H9 (cell line): Measurements from ENCODE around the gene MYH11. TPM values are rescaled to one million over a fixed set of nuclear protein-coding genes. Genes with fewer than 3 reads are reported as not detected.

Experiments
- DNase-seq: peaks from one replicate; pipeline ENCODE4 v3.0.0-alpha.2; 2017
- H2AFZ ChIP-seq: one replicate; pipeline ENCODE4 v1.6.1; 2013; ENCODE audit warnings: mild to moderate bottlenecking, low read length, control low read depth, moderate library complexity
- H2AK5ac ChIP-seq: 2 replicates; pipeline ENCODE4 v1.6.1; 2013; ENCODE audit warnings: low read length, control low read depth, mixed read lengths; ENCODE audit not compliant: insufficient read length
- H2BK120ac ChIP-seq: one replicate; pipeline ENCODE4 v1.6.1; 2013; ENCODE audit warnings: low read depth, mild to moderate bottlenecking, low read length, control low read depth, inconsistent platforms; ENCODE audit not compliant: poor library complexity, severe bottlenecking
- H2BK12ac ChIP-seq: 2 replicates; pipeline ENCODE4 v1.6.1; 2013; ENCODE audit warnings: low read length, control low read depth, mixed read lengths, low read depth; ENCODE audit not compliant: insufficient read length
- H2BK15ac ChIP-seq: 2 replicates; pipeline ENCODE4 v1.6.1; 2013; ENCODE audit warnings: low read depth, low read length, control low read depth
- H2BK20ac ChIP-seq: one replicate; pipeline ENCODE4 v1.6.1; 2013; ENCODE audit warnings: low read depth, mild to moderate bottlenecking, low read length, control low read depth, inconsistent platforms; ENCODE audit not compliant: poor library complexity, severe bottlenecking
- H2BK5ac ChIP-seq: 2 replicates; pipeline ENCODE4 v1.6.1; 2013; ENCODE audit warnings: low read length, control low read depth, mixed read lengths; ENCODE audit not compliant: insufficient read length
- H3K14ac ChIP-seq: 2 replicates; pipeline ENCODE4 v1.6.1; 2013; ENCODE audit warnings: low read length, control low read depth; ENCODE audit not compliant: insufficient read depth
- H3K18ac ChIP-seq: 2 replicates; pipeline ENCODE4 v1.6.1; 2013; ENCODE audit warnings: low read depth, mild to moderate bottlenecking, mixed read lengths, low read length, control low read depth; ENCODE audit not compliant: insufficient read length
- H3K23ac ChIP-seq: 2 replicates; pipeline ENCODE4 v1.6.1; 2013; ENCODE audit warnings: low read length, control low read depth, mixed read lengths, low read depth; ENCODE audit not compliant: insufficient read length
- H3K23me2 ChIP-seq: 2 replicates; pipeline ENCODE4 v1.6.1; 2013; ENCODE audit warnings: low read depth, mild to moderate bottlenecking, mixed read lengths, low read length, control low read depth; ENCODE audit not compliant: insufficient read length, poor library complexity, severe bottlenecking
- H3K27ac ChIP-seq: 2 replicates; pipeline ENCODE4 v1.5.1; 2013; ENCODE audit warnings: low read length, control low read depth, mixed read lengths, low read depth; ENCODE audit not compliant: insufficient read length
- H3K27me3 ChIP-seq: 2 replicates; pipeline ENCODE4 v1.6.1; 2013; ENCODE audit warnings: low read length, control low read depth, inconsistent platforms; ENCODE audit not compliant: insufficient read depth
- H3K4ac ChIP-seq: 2 replicates; pipeline ENCODE4 v1.6.1; 2013; ENCODE audit warnings: low read depth, mild to moderate bottlenecking, control low read depth, inconsistent platforms, low read length, moderate library complexity
- H3K4me1 ChIP-seq: 2 replicates; pipeline ENCODE4 v1.6.1; 2013; ENCODE audit warnings: low read length, control low read depth, inconsistent platforms; ENCODE audit not compliant: insufficient read depth
- H3K4me2 ChIP-seq: 2 replicates; pipeline ENCODE4 v1.6.1; 2013; ENCODE audit warnings: low read length, control low read depth, mixed read lengths; ENCODE audit not compliant: insufficient read length, insufficient read depth
- H3K56ac ChIP-seq: 2 replicates; pipeline ENCODE4 v1.6.1; 2013; ENCODE audit warnings: low read depth, mild to moderate bottlenecking, mixed read lengths, low read length, control low read depth; ENCODE audit not compliant: insufficient read length
- H3K79me1 ChIP-seq: 2 replicates; pipeline ENCODE4 v1.6.1; 2013; ENCODE audit warnings: low read depth, mild to moderate bottlenecking, moderate library complexity, low read length, control low read depth, inconsistent platforms; ENCODE audit not compliant: insufficient read depth, poor library complexity, severe bottlenecking
- H3K79me2 ChIP-seq: 2 replicates; pipeline ENCODE4 v1.6.1; 2013; ENCODE audit warnings: low read length, control low read depth, inconsistent platforms; ENCODE audit not compliant: insufficient read depth
- H3K9ac ChIP-seq: 2 replicates; pipeline ENCODE4 v1.6.1; 2013; ENCODE audit warnings: low read length, control low read depth, mixed read lengths; ENCODE audit not compliant: insufficient read length; ENCODE audit errors: extremely low read depth
- H3K9me3 ChIP-seq: one replicate; pipeline ENCODE4 v1.6.1; 2013; ENCODE audit warnings: low read depth, low read length, inconsistent platforms; ENCODE audit not compliant: control insufficient read depth
- H3T11ph ChIP-seq: one replicate; pipeline ENCODE4 v1.6.1; 2013; ENCODE audit warnings: mild to moderate bottlenecking, low read length, control low read depth, inconsistent platforms
- H4K20me1 ChIP-seq: one replicate; pipeline ENCODE4 v1.6.1; 2013; ENCODE audit not compliant: control insufficient read depth, insufficient read length, insufficient read depth
- H4K5ac ChIP-seq: 2 replicates; pipeline ENCODE4 v1.6.1; 2013; ENCODE audit warnings: low read depth, mild to moderate bottlenecking, mixed read lengths, low read length, control low read depth; ENCODE audit not compliant: insufficient read length
- H4K8ac ChIP-seq: replicated peaks from 2 replicates; pipeline ENCODE4 v1.6.1; 2013; ENCODE audit warnings: low read length, control low read depth, mixed read lengths, low read depth; ENCODE audit not compliant: insufficient read length
- H4K91ac ChIP-seq: 2 replicates; pipeline ENCODE4 v1.6.1; 2013; ENCODE audit warnings: low read depth, mild to moderate bottlenecking, moderate library complexity, mixed read lengths, low read length, control low read depth; ENCODE audit not compliant: insufficient read length
- H3K27ac Mint-ChIP-seq, 3 experiments: 2 replicates in 2 of 3; 3 replicates in 1 of 3; pipeline ENCODE4 v1.8.0; 2020 to 2021; ENCODE audit warnings: mixed read lengths in 3 of 3, mild to moderate bottlenecking in 1 of 3, moderate library complexity in 1 of 3
- H3K27me3 Mint-ChIP-seq: 2 replicates; pipeline ENCODE4 v1.8.0; 2021; ENCODE audit warnings: low read depth, mild to moderate bottlenecking, moderate library complexity, mixed read lengths
- H3K36me3 Mint-ChIP-seq, 3 experiments: 2 replicates in 2 of 3; 3 replicates in 1 of 3; pipeline ENCODE4 v1.8.0; 2020 to 2021; ENCODE audit warnings: low read depth in 3 of 3, mixed read lengths in 3 of 3; ENCODE audit not compliant: insufficient read depth in 1 of 3
- H3K4me1 Mint-ChIP-seq, 2 experiments: 2 replicates each; pipeline ENCODE4 v1.8.0; 2020; ENCODE audit warnings: mixed read lengths in 2 of 2
- H3K4me3 Mint-ChIP-seq, 2 experiments: 2 replicates in 1 of 2; 3 replicates in 1 of 2; pipeline ENCODE4 v1.8.0; 2020 to 2021; ENCODE audit warnings: mild to moderate bottlenecking in 2 of 2, mixed read lengths in 2 of 2, moderate library complexity in 1 of 2
- H3K9me3 Mint-ChIP-seq, 2 experiments: 2 replicates in 1 of 2; 3 replicates in 1 of 2; pipeline ENCODE4 v1.8.0; 2020; ENCODE audit warnings: mild to moderate bottlenecking in 2 of 2, mixed read lengths in 2 of 2, moderate library complexity in 1 of 2
- WGBS: extraction: QIAGEN DNeasy Blood & Tissue Kit; methylation state at CpG from one replicate; pipeline ENCODE4 v1.1.7; 2013; ENCODE audit warnings: missing lambda C conversion rate, low lambda C conversion rate, mixed read lengths; ENCODE audit not compliant: insufficient read length; ENCODE audit errors: extremely low coverage; 5-methylcytosine and 5-hydroxymethylcytosine counted together
- total RNA-seq: library from RNA; stranded (reverse); gene quantifications from 2 replicates; pipeline ENCODE4 v1.2.1, GENCODE V29; 2021
- TF ChIP-seq, protein P1 (sequence below): fragments of 200-600 bp; sonication (generic); conservative IDR thresholded peaks from 3 replicates; pipeline ENCODE4 v1.8.0; 2021; ENCODE audit warnings: antibody characterized with exemption, mild to moderate bottlenecking

Gene MYH11
- total RNA-seq, 1 experiment from 2014 or later: 0.42 TPM

GRCh38 chr16:15742716-15743115, 114.1 kb downstream of the MYH11 start:
- peaks cover 2 to 15% of the 10 kb centered on the region in 2 experiments; a peak in 3 of 4 replicates for H3K4me1 Mint-ChIP-seq
- Histone ChIP-seq H3K27ac (no peak overlapping the region), H3K4ac (no peak overlapping the region), H3K27me3 (no peaks in the 10 kb centered on the region), H4K5ac (no peak overlapping the region), H4K8ac (no peak overlapping the region), H3T11ph (no peak overlapping the region), H2BK15ac (no peak overlapping the region), H3K4me2 (no peak overlapping the region), H2AFZ (no peak overlapping the region), H3K4me1 (no peaks in the 10 kb centered on the region), H2BK120ac (no peak overlapping the region), H3K9ac (no peak overlapping the region), H2AK5ac (no peak overlapping the region), H3K79me1 (no peaks in the 10 kb centered on the region), H3K56ac (no peak overlapping the region), H2BK20ac (no peak overlapping the region), H3K9me3 (no peaks in the 10 kb centered on the region), H3K23me2 (no peaks in the 10 kb centered on the region), H4K20me1 (no peaks in the 10 kb centered on the region), H3K18ac (no peak overlapping the region), H2BK5ac (no peak overlapping the region), H4K91ac (no peak overlapping the region), H2BK12ac (no peak overlapping the region), H3K23ac (no peak overlapping the region), H3K14ac (no peak overlapping the region), H3K79me2 (no peaks in the 10 kb centered on the region)
- no peaks in the 10 kb centered on the region for H3K27me3 Mint-ChIP-seq
- H3K27ac Mint-ChIP-seq: no peak overlapping the region
- no CpG with 5 or more reads among the region's 2 CpGs for WGBS
- DNase-seq: no peak
- TF ChIP-seq, protein P1, sequence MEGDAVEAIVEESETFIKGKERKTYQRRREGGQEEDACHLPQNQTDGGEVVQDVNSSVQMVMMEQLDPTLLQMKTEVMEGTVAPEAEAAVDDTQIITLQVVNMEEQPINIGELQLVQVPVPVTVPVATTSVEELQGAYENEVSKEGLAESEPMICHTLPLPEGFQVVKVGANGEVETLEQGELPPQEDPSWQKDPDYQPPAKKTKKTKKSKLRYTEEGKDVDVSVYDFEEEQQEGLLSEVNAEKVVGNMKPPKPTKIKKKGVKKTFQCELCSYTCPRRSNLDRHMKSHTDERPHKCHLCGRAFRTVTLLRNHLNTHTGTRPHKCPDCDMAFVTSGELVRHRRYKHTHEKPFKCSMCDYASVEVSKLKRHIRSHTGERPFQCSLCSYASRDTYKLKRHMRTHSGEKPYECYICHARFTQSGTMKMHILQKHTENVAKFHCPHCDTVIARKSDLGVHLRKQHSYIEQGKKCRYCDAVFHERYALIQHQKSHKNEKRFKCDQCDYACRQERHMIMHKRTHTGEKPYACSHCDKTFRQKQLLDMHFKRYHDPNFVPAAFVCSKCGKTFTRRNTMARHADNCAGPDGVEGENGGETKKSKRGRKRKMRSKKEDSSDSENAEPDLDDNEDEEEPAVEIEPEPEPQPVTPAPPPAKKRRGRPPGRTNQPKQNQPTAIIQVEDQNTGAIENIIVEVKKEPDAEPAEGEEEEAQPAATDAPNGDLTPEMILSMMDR: no peak
- H3K9me3 Mint-ChIP-seq: no peaks in the 10 kb centered on the region
- no peaks in the 10 kb centered on the region for H3K36me3 Mint-ChIP-seq
- no peak overlapping the region for H3K4me3 Mint-ChIP-seq
